ENCODE data around the gene ZNF844. TPM values are rescaled to one million over a fixed set of nuclear protein-coding genes. Genes with fewer than 3 reads are reported as not detected.

The ZNF844 gene
- polyA plus RNA-seq, 1 donor (not counting 4 experiments of a cell fraction or from before 2014, with no cell fraction given), result 0.88 TPM

DNA sequence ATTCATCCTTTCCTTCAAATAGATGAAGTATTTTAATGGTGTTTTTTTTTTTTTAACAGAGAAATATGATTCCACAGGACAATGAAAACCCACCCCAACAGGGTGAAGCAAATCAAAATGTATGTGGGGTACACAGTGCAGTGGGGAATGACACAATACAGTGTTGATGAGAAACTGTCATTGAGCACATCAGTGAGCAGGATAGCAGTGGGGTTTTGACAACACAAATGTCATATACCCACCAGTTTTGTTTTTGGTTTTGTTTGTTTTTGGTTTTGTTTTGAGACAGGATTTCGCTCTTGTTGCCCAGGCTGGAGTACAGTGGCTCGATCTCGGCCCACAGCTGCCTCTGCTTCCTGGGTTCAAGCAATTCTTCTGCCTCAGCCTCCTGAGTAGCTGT, 29.2 kb downstream of the ZNF844 start:
- FAIRE-seq (no peak), DNase-seq (ENCODE audit: low read depth, low spot score) (no peak)
- Histone ChIP-seq H3K36me3 (ENCODE audit: control insufficient read depth in 2 of 2, extremely low read depth in 1 of 2, insufficient read depth in 2 of 2, low read length in 2 of 2) (no peaks in the 10 kb centered on the region), H3K9me3 (ENCODE audit: control insufficient read depth, low read depth, low read length) (peaks cover 1% of the 10 kb centered on the region), H3K4me2 (ENCODE audit: control insufficient read depth, extremely low read depth, insufficient read depth, low read depth, low read length) (no peak overlapping the region), H3K27me3 (ENCODE audit: control insufficient read depth, extremely low read depth, insufficient read depth, low read length) (no peaks in the 10 kb centered on the region), H3K4me3 (ENCODE audit: control insufficient read depth in 2 of 3, extremely low read depth in 1 of 3, insufficient read depth in 2 of 3, low read depth in 1 of 3, low read length in 3 of 3) (no peak overlapping the region), H3K79me2 (ENCODE audit: control insufficient read depth, insufficient read depth, low read length) (no peaks in the 10 kb centered on the region), H3K9me1 (ENCODE audit: control insufficient read depth, extremely low read depth, insufficient read depth, low read length) (no peaks in the 10 kb centered on the region), H3K27ac (ENCODE audit: control insufficient read depth, insufficient read depth, low read length) (no peak overlapping the region), H3K9ac (ENCODE audit: control insufficient read depth, extremely low read depth, insufficient read depth, low read length) (no peak overlapping the region), H2AFZ (ENCODE audit: control insufficient read depth, low read length) (no peak overlapping the region), H4K20me1 (ENCODE audit: control insufficient read depth, extremely low read depth, insufficient read depth, low read length) (no peaks in the 10 kb centered on the region), H3K4me1 (ENCODE audit: control insufficient read depth, extremely low read depth, insufficient read depth, low read length) (peaks cover 3% of the 10 kb centered on the region)
- TF ChIP-seq, protein P1, sequence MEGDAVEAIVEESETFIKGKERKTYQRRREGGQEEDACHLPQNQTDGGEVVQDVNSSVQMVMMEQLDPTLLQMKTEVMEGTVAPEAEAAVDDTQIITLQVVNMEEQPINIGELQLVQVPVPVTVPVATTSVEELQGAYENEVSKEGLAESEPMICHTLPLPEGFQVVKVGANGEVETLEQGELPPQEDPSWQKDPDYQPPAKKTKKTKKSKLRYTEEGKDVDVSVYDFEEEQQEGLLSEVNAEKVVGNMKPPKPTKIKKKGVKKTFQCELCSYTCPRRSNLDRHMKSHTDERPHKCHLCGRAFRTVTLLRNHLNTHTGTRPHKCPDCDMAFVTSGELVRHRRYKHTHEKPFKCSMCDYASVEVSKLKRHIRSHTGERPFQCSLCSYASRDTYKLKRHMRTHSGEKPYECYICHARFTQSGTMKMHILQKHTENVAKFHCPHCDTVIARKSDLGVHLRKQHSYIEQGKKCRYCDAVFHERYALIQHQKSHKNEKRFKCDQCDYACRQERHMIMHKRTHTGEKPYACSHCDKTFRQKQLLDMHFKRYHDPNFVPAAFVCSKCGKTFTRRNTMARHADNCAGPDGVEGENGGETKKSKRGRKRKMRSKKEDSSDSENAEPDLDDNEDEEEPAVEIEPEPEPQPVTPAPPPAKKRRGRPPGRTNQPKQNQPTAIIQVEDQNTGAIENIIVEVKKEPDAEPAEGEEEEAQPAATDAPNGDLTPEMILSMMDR (optimal IDR thresholded peaks at IDR 0.05 in 1 of 3, IDR thresholded peaks at IDR 0.05 in 1 of 3, conservative IDR thresholded peaks at IDR 0.05 in 1 of 3; ENCODE audit: extremely low read depth in 1 of 3, insufficient read depth in 2 of 3, low read length in 3 of 3), result no peak
- no peak for TF ChIP-seq EZH2 (IDR thresholded peaks at IDR 0.05; ENCODE audit: low read length)
- dilution Hi-C loops (cut with MboI; ENCODE audit: extremely low pct_ligation_motif_present, low sequenced_read_pairs), result no loop called here

GRCh38 chr19:12095111-12095790, 30.7 kb downstream of the ZNF844 start:
- DNase-seq (ENCODE audit: low read depth, low spot score) (no peak), FAIRE-seq (no peak)
- dilution Hi-C loops (cut with MboI; ENCODE audit: extremely low pct_ligation_motif_present, low sequenced_read_pairs), result no loop called here
- Histone ChIP-seq H3K4me3 (ENCODE audit: control insufficient read depth in 2 of 3, extremely low read depth in 1 of 3, insufficient read depth in 2 of 3, low read depth in 1 of 3, low read length in 3 of 3) (no peak overlapping the region), H3K9me1 (ENCODE audit: control insufficient read depth, extremely low read depth, insufficient read depth, low read length) (no peaks in the 10 kb centered on the region), H3K36me3 (ENCODE audit: control insufficient read depth in 2 of 2, extremely low read depth in 1 of 2, insufficient read depth in 2 of 2, low read length in 2 of 2) (no peaks in the 10 kb centered on the region), H2AFZ (ENCODE audit: control insufficient read depth, low read length) (no peak overlapping the region), H3K79me2 (ENCODE audit: control insufficient read depth, insufficient read depth, low read length) (no peaks in the 10 kb centered on the region), H3K27me3 (ENCODE audit: control insufficient read depth, extremely low read depth, insufficient read depth, low read length) (no peaks in the 10 kb centered on the region), H3K9me3 (ENCODE audit: control insufficient read depth, low read depth, low read length) (peaks cover 2% of the 10 kb centered on the region), H3K9ac (ENCODE audit: control insufficient read depth, extremely low read depth, insufficient read depth, low read length) (no peak overlapping the region), H3K4me2 (ENCODE audit: control insufficient read depth, extremely low read depth, insufficient read depth, low read depth, low read length) (no peak overlapping the region), H3K27ac (ENCODE audit: control insufficient read depth, insufficient read depth, low read length) (no peak overlapping the region), H4K20me1 (ENCODE audit: control insufficient read depth, extremely low read depth, insufficient read depth, low read length) (no peaks in the 10 kb centered on the region), H3K4me1 (ENCODE audit: control insufficient read depth, extremely low read depth, insufficient read depth, low read length) (peaks cover 3% of the 10 kb centered on the region)
- no peak for TF ChIP-seq EZH2 (IDR thresholded peaks at IDR 0.05; ENCODE audit: low read length)
- TF ChIP-seq, protein P1 (optimal IDR thresholded peaks at IDR 0.05 in 1 of 3, IDR thresholded peaks at IDR 0.05 in 1 of 3, conservative IDR thresholded peaks at IDR 0.05 in 1 of 3; ENCODE audit: extremely low read depth in 1 of 3, insufficient read depth in 2 of 3, low read length in 3 of 3), result no peak
